PC-3 (cell line): ENCODE measurements around the gene ABCG1.

Experiments
- EZH2 ChIP-seq: fragments of 300-600 bp; sonication (generic); IDR thresholded peaks from one replicate; pipeline ENCODE4 v1.6.1; 2017; ENCODE audit warnings: antibody characterized with exemption, mild to moderate bottlenecking, low read length; ENCODE audit not compliant: unreplicated experiment
- EZH2phosphoT487 ChIP-seq: fragments of 300-600 bp; sonication (generic); IDR thresholded peaks from 2 replicates; pipeline ENCODE4 v1.6.1; 2018; ENCODE audit warnings: mild to moderate bottlenecking, antibody characterized with exemption, low read length, borderline replicate concordance
- TF ChIP-seq, protein P1 (sequence below): fragments of 300-600 bp; sonication (generic); conservative IDR thresholded peaks from 2 replicates; pipeline ENCODE4 v1.5.1; 2017; ENCODE audit warnings: antibody characterized with exemption, low read depth, mild to moderate bottlenecking, low read length

DNA sequence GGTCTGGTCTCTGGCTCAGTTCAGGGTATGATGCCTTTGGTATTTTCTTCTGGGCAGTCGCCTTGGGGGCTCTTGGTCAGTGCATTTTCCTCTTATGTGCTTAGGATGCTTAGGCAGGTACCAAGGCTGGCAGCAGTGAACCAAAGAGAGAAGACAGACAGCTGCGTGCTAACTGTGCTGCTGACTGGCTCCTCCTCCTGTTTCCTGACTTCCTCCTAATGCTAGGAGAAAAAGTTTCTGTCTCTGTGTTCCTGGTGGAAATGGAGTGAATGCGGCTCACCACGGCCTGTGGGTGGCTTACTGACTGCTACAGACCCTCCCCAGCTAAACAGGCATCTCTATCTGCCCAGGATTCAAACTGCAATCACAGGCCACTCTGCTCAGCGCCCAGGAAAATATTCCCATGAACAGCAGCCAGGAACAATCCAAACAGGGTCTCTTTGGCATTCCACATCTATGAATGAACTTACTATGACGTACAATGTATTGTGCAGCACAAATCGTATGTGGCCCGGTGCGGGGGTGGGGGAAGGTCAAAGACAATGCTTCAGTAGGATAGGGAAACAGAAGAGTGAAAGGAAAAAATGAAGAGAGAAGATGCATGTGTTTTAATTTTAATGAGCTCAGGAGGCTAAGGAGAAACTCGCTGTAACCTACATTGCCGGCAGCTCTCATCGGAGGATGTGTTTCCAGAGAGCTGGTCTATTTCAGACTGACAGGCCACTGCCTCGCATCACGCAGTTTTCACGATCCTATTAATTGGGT is 2.8 kb downstream of the ABCG1 start:
- TF ChIP-seq, protein P1, sequence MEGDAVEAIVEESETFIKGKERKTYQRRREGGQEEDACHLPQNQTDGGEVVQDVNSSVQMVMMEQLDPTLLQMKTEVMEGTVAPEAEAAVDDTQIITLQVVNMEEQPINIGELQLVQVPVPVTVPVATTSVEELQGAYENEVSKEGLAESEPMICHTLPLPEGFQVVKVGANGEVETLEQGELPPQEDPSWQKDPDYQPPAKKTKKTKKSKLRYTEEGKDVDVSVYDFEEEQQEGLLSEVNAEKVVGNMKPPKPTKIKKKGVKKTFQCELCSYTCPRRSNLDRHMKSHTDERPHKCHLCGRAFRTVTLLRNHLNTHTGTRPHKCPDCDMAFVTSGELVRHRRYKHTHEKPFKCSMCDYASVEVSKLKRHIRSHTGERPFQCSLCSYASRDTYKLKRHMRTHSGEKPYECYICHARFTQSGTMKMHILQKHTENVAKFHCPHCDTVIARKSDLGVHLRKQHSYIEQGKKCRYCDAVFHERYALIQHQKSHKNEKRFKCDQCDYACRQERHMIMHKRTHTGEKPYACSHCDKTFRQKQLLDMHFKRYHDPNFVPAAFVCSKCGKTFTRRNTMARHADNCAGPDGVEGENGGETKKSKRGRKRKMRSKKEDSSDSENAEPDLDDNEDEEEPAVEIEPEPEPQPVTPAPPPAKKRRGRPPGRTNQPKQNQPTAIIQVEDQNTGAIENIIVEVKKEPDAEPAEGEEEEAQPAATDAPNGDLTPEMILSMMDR, result no peak
- TF ChIP-seq EZH2phosphoT487 (no peak), EZH2 (no peak)
